ENCODE data around the gene RPS15.

Gene RPS15

GRCh38 chr19:1459479-1459878 lies 21.3 kb downstream of the RPS15 start:
- TF ChIP-seq, protein P1, sequence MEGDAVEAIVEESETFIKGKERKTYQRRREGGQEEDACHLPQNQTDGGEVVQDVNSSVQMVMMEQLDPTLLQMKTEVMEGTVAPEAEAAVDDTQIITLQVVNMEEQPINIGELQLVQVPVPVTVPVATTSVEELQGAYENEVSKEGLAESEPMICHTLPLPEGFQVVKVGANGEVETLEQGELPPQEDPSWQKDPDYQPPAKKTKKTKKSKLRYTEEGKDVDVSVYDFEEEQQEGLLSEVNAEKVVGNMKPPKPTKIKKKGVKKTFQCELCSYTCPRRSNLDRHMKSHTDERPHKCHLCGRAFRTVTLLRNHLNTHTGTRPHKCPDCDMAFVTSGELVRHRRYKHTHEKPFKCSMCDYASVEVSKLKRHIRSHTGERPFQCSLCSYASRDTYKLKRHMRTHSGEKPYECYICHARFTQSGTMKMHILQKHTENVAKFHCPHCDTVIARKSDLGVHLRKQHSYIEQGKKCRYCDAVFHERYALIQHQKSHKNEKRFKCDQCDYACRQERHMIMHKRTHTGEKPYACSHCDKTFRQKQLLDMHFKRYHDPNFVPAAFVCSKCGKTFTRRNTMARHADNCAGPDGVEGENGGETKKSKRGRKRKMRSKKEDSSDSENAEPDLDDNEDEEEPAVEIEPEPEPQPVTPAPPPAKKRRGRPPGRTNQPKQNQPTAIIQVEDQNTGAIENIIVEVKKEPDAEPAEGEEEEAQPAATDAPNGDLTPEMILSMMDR (IDR thresholded peaks at IDR 0.05; ENCODE audit: low read depth, low read length) = no peak
- DNase-seq (ENCODE audit: low read depth in 2 of 2) = no peak
- no peak overlapping the region for H3K4me3 ChIP-seq (replicated peaks in 1 of 2; ENCODE audit: low read depth in 2 of 2, low read length in 2 of 2)

DNA sequence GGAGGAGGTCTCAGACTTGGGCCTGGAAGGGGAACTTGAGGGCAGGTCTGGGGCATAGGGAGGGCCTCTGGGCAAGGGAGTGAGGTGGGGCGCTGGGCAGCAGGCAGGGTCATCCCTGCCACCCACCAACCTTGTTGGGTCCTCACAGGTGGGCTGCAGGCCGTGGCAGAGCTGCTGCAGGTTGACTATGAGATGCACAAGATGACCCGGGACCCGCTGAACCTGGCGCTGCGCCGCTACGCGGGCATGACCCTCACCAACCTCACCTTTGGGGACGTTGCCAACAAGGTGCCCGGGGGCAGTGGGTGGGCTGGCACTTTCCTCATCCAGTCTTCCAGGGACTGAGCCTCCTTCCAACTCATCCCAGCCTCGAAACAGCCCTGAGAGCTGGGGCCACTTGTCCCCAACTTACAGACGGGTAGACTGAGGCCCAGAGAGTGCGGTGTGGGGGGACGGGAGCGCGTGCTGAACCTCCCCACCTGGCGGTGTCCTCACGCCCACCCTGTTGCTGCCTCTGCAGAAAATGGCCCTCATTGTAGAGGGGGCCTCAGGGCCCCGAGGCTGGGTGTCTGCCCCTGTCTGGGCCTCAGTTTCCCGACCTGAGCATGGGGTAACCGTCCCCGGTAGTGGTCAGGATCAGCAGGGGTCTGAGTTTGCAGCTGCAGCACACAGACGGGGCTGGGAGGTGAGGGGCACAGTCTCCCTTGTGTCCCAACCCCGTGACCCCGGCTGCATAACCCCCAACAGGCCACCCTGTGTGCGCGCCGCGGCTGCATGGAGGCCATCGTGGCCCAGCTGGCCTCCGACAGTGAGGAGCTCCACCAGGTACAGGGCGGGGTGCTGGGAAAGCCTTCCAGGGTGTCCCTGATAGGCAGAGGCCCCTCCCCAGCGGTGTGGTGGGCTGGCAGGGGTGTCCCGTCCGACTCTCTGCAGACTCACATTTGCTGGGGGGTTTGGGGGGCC lies 22.1 kb downstream of the RPS15 start:
- TF ChIP-seq, protein P1 (IDR thresholded peaks at IDR 0.05; ENCODE audit: low read depth, low read length) = no peak
- DNase-seq (ENCODE audit: low read depth in 2 of 2) = no peak

DNA sequence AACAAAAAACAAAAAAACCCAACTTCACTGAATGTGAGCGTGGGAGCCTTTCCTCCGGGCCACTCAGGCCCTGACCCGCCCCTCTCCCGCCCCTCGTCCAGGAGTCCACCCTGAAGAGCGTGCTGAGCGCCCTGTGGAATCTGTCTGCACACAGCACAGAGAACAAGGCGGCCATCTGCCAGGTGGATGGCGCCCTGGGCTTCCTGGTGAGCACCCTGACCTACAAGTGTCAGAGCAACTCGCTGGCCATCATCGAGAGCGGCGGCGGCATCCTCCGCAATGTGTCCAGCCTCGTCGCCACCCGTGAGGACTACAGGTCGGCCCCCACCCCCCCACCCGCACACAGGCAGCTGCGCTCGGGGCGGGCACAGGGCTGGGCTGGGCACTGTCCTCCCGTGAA lies 23.7 kb downstream of the RPS15 start:
- no peak overlapping the region for H3K4me3 ChIP-seq (replicated peaks in 1 of 2; ENCODE audit: low read depth in 2 of 2, low read length in 2 of 2)
- TF ChIP-seq, protein P1 (IDR thresholded peaks at IDR 0.05; ENCODE audit: low read depth, low read length) = no peak
- no peak for DNase-seq (ENCODE audit: low read depth in 2 of 2)

More for the DNA sequence above, 22.1 kb downstream of the RPS15 start:
- no peak overlapping the region for H3K4me3 ChIP-seq (replicated peaks in 1 of 2; ENCODE audit: low read depth in 2 of 2, low read length in 2 of 2)

- no peak overlapping the region for H3K4me3 ChIP-seq (replicated peaks in 1 of 2; ENCODE audit: low read depth in 2 of 2, low read length in 2 of 2)
- DNase-seq (ENCODE audit: low read depth in 2 of 2) = peak; percentile 51 to 59
- TF ChIP-seq, protein P1 (IDR thresholded peaks at IDR 0.05; ENCODE audit: low read depth, low read length) = peak; percentile 49
Observed at GRCh38 chr19:1465191-1466016, 27.2 kb downstream of the RPS15 start.

DNA sequence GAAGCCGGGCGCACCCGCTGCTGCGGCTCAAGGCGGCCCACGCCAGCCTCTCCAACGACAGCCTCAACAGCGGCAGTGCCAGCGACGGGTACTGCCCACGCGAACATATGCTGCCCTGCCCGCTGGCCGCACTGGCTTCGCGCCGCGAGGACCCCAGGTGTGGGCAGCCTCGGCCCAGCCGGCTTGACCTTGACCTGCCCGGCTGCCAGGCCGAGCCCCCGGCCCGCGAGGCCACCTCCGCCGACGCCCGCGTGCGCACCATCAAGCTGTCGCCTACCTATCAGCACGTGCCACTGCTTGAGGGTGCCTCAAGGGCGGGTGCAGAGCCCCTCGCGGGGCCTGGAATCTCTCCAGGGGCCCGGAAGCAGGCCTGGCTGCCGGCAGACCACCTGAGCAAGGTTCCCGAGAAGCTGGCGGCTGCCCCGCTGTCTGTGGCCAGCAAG lies 27.8 kb downstream of the RPS15 start:
- TF ChIP-seq, protein P1 (IDR thresholded peaks at IDR 0.05; ENCODE audit: low read depth, low read length) = no peak
- no peak for DNase-seq (ENCODE audit: low read depth in 2 of 2)
- no peak overlapping the region for H3K4me3 ChIP-seq (replicated peaks in 1 of 2; ENCODE audit: low read depth in 2 of 2, low read length in 2 of 2)

- TF ChIP-seq, protein P1 (IDR thresholded peaks at IDR 0.05; ENCODE audit: low read depth, low read length) = no peak
- no peak for DNase-seq (ENCODE audit: low read depth in 2 of 2)
- H3K4me3 ChIP-seq (replicated peaks in 1 of 2; ENCODE audit: low read depth in 2 of 2, low read length in 2 of 2) = no peak overlapping the region
Observed at GRCh38 chr19:1466461-1467214, 28.4 kb downstream of the RPS15 start.
